Panc1 (cell line): ENCODE results near the gene UGT1A8. TPM values are rescaled to one million over a fixed set of nuclear protein-coding genes. Genes with fewer than 3 reads are reported as not detected.

Experiments
- ATAC-seq: fragments of 200-7000 bp; cut with Tn5 transposase; 2 replicates; pipeline ENCODE4 v1.9.1; 2020; ENCODE audit warnings: mild to moderate bottlenecking, moderate library complexity
- BruUV-seq: library from RNA; stranded (reverse); fragments of 400-500 nt; replicated peaks from 2 replicates; lab custom pipeline; 2021; lab: Mats Ljungman, UMichigan
- CTCF ChIA-PET: fragments of 300-600 bp; sonication (Branson Sonifier 250); formaldehyde crosslinking; loops from one replicate; lab custom pipeline; 2022; ENCODE audit warnings: antibody characterized with exemption; lab: Charles Lee
- POLR2A ChIA-PET: fragments of 300-600 bp; sonication (Branson Sonifier 250); formaldehyde crosslinking; loops from one replicate; lab custom pipeline; 2022; ENCODE audit warnings: antibody characterized with exemption; lab: Charles Lee
- DNase-seq: peaks from one replicate; pipeline ENCODE4 v3.0.0-alpha.2; 2010; ENCODE audit warnings: low read depth, low spot score
- H3K27ac ChIP-seq: 2 replicates; pipeline ENCODE4 v1.5.1; 2011; ENCODE audit warnings: mild to moderate bottlenecking, low read length, inconsistent platforms
- H3K27me3 ChIP-seq: fragments of 200-500 bp; sonication (Bioruptor generic); 2 replicates; pipeline ENCODE4 v1.6.0; 2014; ENCODE audit warnings: low read length, inconsistent platforms; ENCODE audit not compliant: control insufficient read depth, insufficient read depth
- H3K36me3 ChIP-seq: fragments of 200-500 bp; sonication (Bioruptor generic); 2 replicates; pipeline ENCODE4 v1.5.1; 2014; ENCODE audit warnings: inconsistent platforms, mild to moderate bottlenecking, low read length, moderate library complexity; ENCODE audit not compliant: control insufficient read depth, insufficient read depth
- H3K4me1 ChIP-seq: 2 replicates; pipeline ENCODE4 v1.5.1; 2011; ENCODE audit warnings: inconsistent platforms, mild to moderate bottlenecking, low read length, moderate library complexity; ENCODE audit not compliant: control insufficient read depth, insufficient read depth
- H3K4me3 ChIP-seq, 2 experiments: 2 replicates each; pipeline ENCODE4 v1.5.1; 2011 to 2012; ENCODE audit warnings: low read depth in 2 of 2, low read length in 2 of 2, mild to moderate bottlenecking in 2 of 2, inconsistent platforms in 1 of 2, moderate library complexity in 1 of 2
- H3K9me3 ChIP-seq: fragments of 200-500 bp; sonication (Bioruptor generic); 2 replicates; pipeline ENCODE4 v1.5.1; 2014; ENCODE audit warnings: low read depth, mild to moderate bottlenecking, inconsistent platforms, low read length, moderate library complexity; ENCODE audit not compliant: control insufficient read depth, insufficient read depth
- POLR2AphosphoS5 ChIP-seq: IDR thresholded peaks from 2 replicates; pipeline ENCODE4 v1.6.1; 2012; ENCODE audit warnings: mild to moderate bottlenecking, low read depth, low read length, moderate library complexity
- SIN3A ChIP-seq: IDR thresholded peaks from 2 replicates; pipeline ENCODE4 v1.6.1; 2012; ENCODE audit warnings: low read depth, mild to moderate bottlenecking, low read length, moderate library complexity, borderline replicate concordance; ENCODE audit not compliant: insufficient read depth
- TCF7L2 ChIP-seq: IDR thresholded peaks from 2 replicates; pipeline ENCODE4 v1.6.1; 2011; ENCODE audit warnings: mild to moderate bottlenecking, low read depth, low read length, inconsistent platforms
- in situ Hi-C: cut with HindIII; loops from 2 replicates; pipeline ENCODE4 v1.10.0; 2016; ENCODE audit warnings: low sequenced_read_pairs, low pct_unique_long_range_greater_than_20kb
- intact Hi-C: fragments of 100-400 bp; cut with micrococcal nuclease; formaldehyde crosslinking; loops from one replicate; pipeline ENCODE4 v1.10.0; 2022; ENCODE audit not compliant: unreplicated experiment
- total RNA-seq: library from RNA; stranded (reverse); gene quantifications from one replicate; pipeline ENCODE4 v1.2.1, GENCODE V29; 2021; ENCODE audit not compliant: unreplicated experiment
- TF ChIP-seq, protein P1 (sequence below): fragments of 450-650 bp; IDR thresholded peaks from 2 replicates; pipeline ENCODE4 v1.5.1; 2017; ENCODE audit warnings: mild to moderate bottlenecking
- TF ChIP-seq, protein P2 (sequence below), 2 experiments: IDR thresholded peaks; 2 replicates each; pipeline ENCODE4 v1.6.1; 2011 to 2012; ENCODE audit warnings: low read depth in 2 of 2, control low read depth in 1 of 2, low read length in 1 of 2, mild to moderate bottlenecking in 1 of 2, moderate library complexity in 1 of 2; ENCODE audit not compliant: insufficient read depth in 1 of 2

The UGT1A8 gene
- total RNA-seq, 1 experiment from 2014 or later = 0.15 TPM

DNA sequence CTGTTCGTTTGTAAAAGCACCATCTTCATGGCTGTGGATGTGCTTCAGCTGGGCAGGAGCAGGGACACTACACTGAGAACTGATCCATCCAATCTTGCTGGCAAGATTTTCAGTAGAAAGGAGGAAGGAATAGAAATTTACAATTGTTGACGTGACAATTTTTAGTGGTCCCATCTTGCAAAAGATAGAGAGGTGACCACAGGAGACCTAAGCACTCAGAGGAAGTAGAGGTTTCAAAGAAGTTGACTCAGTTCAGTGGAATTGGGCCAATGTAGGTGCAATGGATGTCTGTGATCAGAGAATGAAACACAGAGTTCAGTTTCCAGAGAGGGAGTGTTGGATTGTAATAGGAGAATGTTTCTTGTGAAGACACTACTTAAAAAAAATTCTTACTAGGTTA, 96.7 kb downstream of the UGT1A8 start:
- DNase-seq (no peak), ATAC-seq (no peak)
- in situ Hi-C loops (no loop called here), intact Hi-C loops (no loop called here)
- Histone ChIP-seq H3K4me3 (no peak overlapping the region), H3K27me3 (no peaks in the 10 kb centered on the region), H3K27ac (no peak overlapping the region), H3K36me3 (no peaks in the 10 kb centered on the region), H3K4me1 (no peaks in the 10 kb centered on the region; the same call in 1 of the 2 replicates), H3K9me3 (no peaks in the 10 kb centered on the region)
- ChIA-PET POLR2A (no interaction called here), CTCF (no interaction called here)
- no TSS peak for BruUV-seq
- TF ChIP-seq POLR2AphosphoS5 (no peak), SIN3A (no peak), TCF7L2 (no peak)
- TF ChIP-seq, protein P1, sequence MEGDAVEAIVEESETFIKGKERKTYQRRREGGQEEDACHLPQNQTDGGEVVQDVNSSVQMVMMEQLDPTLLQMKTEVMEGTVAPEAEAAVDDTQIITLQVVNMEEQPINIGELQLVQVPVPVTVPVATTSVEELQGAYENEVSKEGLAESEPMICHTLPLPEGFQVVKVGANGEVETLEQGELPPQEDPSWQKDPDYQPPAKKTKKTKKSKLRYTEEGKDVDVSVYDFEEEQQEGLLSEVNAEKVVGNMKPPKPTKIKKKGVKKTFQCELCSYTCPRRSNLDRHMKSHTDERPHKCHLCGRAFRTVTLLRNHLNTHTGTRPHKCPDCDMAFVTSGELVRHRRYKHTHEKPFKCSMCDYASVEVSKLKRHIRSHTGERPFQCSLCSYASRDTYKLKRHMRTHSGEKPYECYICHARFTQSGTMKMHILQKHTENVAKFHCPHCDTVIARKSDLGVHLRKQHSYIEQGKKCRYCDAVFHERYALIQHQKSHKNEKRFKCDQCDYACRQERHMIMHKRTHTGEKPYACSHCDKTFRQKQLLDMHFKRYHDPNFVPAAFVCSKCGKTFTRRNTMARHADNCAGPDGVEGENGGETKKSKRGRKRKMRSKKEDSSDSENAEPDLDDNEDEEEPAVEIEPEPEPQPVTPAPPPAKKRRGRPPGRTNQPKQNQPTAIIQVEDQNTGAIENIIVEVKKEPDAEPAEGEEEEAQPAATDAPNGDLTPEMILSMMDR = no peak
- TF ChIP-seq, protein P2, sequence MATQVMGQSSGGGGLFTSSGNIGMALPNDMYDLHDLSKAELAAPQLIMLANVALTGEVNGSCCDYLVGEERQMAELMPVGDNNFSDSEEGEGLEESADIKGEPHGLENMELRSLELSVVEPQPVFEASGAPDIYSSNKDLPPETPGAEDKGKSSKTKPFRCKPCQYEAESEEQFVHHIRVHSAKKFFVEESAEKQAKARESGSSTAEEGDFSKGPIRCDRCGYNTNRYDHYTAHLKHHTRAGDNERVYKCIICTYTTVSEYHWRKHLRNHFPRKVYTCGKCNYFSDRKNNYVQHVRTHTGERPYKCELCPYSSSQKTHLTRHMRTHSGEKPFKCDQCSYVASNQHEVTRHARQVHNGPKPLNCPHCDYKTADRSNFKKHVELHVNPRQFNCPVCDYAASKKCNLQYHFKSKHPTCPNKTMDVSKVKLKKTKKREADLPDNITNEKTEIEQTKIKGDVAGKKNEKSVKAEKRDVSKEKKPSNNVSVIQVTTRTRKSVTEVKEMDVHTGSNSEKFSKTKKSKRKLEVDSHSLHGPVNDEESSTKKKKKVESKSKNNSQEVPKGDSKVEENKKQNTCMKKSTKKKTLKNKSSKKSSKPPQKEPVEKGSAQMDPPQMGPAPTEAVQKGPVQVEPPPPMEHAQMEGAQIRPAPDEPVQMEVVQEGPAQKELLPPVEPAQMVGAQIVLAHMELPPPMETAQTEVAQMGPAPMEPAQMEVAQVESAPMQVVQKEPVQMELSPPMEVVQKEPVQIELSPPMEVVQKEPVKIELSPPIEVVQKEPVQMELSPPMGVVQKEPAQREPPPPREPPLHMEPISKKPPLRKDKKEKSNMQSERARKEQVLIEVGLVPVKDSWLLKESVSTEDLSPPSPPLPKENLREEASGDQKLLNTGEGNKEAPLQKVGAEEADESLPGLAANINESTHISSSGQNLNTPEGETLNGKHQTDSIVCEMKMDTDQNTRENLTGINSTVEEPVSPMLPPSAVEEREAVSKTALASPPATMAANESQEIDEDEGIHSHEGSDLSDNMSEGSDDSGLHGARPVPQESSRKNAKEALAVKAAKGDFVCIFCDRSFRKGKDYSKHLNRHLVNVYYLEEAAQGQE (IDR thresholded peaks at IDR 0.05; ENCODE audit: insufficient read depth in 1 of 2, low read depth in 2 of 2, low read length in 1 of 2) = no peak

DNA sequence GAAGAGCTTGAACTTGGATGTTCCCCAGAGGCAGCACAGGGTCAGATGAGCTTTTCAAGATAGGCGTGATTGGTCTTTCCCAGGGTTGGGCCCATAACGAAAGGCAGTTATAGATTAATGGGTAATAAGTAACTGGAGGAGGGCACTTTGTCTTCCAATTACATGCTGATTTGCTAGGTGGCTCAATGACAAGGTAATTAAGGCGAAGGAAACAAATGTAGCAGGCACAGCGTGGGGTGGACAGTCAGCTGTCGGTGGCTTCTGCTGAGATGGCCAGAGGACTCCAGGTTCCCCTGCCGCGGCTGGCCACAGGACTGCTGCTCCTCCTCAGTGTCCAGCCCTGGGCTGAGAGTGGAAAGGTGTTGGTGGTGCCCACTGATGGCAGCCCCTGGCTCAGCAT, 101.1 kb downstream of the UGT1A8 start, which contains the start of gene UGT1A4:
UGT1A4 (plus strand) TSS at position 185 of the 400 bp plus-strand sequence; CDS start at position 270, 85 bp downstream.
- no peak within 1 kb of the TSS for H3K4me3 ChIP-seq
- no peaks in the 10 kb centered on the region for H3K9me3 ChIP-seq
- no peaks in the 10 kb centered on the region for H3K4me1 ChIP-seq
- ChIA-PET POLR2A (interaction anchor here (0.5 kb wide), 1 partner anchor 241 kb away, joined by 9 read pairs; no protein-coding TSS in a partner anchor), CTCF (no interaction called here)
- no peak within 1 kb of the TSS for H3K27ac ChIP-seq
- in situ Hi-C loops (no loop called here), intact Hi-C loops (no loop called here)
- TF ChIP-seq, protein P1 = no peak
- TF ChIP-seq TCF7L2 = no peak
- ATAC-seq = no peak
- no peaks in the 10 kb centered on the region for H3K36me3 ChIP-seq
- no peaks in the 10 kb centered on the region for H3K27me3 ChIP-seq
- BruUV-seq = no TSS peak
- DNase-seq = no peak
